NCI-H1105 (cell line): ENCODE data around the gene TEX14.
A peak's percentile ranks its signal among the peaks of the same experiment; 100 is the strongest.

ENCODE experiments used
- DNase-seq: peaks from one replicate; lab custom pipeline; 2025; lab: John Stamatoyannopoulos, UW

The TEX14 gene

DNA sequence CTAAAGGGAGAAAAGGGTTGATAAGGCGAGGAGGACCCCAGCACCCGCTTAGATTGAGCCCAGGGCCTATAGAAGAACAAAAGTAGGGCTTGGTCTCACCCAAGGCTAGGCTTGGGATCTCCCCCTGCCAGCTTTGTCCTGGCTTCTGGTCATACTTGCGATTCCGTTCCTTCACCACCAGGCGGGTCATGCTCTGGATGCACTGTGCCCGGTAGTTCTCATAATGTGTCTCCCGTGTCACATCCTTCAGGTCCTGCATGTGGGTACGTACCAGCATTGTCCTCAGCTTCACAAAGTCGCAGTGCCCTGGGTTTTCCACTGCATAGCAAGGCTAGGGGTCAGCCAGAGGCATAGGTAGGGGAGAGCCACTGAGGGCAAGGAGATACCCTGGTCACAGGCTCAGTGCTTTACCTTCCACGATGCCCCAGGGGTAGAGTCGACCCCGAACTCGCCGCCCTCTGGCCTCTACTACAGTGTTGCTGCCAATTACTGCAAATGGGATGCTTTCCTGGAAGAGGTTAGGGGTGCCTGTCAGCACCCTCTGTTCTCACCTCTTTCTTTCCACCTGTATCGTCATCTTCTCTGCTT, 170.9 kb downstream of the TEX14 start:
- no peak for DNase-seq

DNA sequence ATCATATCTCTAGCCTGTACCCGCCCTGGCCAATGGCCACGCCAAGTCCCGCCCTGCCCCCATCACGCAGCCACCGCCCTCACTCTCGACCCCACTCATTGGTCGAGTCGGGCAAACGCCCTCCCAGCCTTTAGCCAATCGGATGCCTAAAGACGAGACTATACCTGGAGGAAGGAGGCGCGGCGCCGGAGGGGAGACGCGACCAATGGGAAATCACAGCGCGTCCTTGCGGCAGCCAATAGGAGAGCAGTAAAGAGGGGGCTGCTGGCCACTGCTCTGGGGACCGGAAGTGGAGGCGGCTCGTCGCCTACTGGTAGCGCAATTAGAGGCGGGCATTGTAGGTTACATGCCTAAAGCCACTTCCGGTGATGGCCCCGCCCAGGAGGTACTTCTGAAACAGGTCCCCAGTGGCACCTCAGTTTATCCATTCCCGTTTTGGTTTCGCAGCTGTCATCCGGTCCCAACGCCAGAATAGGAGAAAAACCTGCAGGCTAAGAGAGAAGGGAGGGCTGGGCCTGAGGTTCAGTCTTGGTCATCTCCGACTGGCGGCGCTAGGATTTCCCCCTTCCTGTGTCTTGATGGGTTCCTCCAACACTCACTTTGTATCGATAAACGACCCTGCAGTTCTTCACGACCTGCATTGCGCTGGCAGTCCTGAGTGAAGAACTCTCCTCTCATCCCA, 173.8 kb downstream of the TEX14 start:
- DNase-seq = peak; percentile 99

DNA sequence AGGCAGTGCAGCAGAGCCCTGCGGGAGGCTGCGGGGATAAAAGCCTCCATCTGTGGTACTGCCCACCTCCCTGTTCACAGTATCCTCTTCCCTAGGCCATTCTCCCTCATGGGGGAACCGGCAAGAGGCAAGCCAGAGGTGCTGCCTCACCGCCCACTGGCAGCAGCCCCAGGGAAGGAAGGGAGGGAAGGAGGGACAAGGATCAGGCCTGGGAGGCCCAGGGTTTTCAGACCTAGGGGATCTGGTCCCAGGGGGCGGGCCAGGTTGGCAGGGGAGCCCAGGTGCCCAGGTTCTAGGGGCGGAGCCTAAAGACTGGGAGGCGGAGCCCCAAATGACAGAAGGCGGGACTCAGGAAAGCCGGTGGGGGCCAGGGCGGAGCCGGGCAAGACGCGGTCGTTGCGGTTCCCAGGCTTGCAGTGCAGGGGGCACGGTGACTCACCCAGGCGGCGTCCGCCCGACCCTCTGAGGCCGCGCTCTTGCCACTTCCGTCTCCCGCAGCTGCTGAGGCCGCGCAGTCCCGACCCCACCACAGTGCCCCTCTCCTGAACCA, 174.4 kb downstream of the TEX14 start:
- peak; percentile 92 for DNase-seq

DNA sequence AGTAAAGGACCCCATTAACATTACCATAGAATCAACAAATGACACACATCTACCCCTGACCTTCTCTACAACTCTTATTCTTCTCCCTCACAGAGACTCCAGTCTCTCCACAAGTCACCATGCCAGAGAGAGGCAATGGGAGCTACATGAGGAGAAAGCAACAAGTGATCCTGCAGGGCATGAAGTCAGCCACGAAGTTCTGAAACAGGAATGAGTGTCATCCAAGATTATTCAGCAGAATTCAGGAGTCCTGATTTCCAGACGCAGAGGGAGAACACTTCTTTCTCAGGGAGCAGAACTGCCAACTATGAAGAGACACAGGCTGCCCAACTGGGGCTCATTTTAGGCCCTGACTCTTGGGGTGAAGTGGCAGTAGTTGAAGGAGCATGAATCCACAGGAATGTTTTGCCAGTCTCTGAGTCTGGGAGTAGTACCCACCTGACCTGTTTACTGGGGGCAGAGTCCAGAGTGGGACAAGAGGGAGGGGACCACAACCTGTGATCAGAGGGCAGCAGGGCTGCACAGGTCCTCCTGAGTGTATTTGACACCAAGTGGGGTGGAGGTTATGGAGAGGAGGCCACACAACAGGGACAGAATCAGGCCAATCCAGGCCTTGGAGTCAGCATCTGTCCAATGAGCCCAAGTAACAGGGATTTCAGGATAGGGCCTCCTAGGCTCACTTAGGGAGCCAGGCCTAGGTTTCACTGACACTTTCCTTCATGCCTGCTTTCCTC, 175.0 kb downstream of the TEX14 start:
- no peak for DNase-seq

DNA sequence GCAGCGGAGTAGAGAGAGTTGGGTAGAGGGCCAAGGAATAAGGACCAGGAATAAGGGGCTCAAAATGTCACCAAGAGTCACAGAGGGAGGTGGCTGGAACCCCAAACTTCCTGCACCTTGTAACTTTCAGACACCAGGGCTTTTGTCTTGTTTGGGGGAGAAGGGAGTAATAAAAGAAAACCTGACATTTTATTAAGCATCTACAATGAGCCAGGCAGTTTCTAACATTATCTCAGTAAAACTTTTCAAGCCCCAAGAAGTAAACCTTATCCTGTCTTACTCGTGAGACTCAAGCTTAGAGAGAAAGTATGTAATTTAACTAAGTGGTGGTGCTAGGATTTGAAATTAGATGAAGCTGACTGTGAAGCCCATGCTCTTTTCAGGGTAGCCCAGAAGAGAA, 176.6 kb downstream of the TEX14 start:
- DNase-seq = no peak

DNA sequence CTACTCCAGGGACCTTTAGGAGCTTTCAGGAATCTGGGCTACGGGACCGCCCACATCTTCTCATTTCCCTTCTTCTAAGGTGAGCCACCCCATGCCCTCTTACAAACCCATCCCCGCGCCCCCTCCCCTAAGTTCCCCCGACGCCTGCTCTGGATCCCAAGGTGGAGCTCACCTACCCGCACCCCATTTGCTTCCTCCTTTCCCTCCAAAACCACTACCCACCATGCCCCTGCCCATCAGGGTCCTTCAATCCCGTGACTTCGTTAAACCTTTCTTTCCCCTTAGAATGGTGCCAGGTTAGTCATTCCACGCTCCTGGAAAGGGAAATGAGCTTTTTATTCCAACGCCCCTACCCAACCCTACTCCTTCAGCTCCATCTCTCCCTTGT, 177.1 kb downstream of the TEX14 start:
- DNase-seq = no peak

DNA sequence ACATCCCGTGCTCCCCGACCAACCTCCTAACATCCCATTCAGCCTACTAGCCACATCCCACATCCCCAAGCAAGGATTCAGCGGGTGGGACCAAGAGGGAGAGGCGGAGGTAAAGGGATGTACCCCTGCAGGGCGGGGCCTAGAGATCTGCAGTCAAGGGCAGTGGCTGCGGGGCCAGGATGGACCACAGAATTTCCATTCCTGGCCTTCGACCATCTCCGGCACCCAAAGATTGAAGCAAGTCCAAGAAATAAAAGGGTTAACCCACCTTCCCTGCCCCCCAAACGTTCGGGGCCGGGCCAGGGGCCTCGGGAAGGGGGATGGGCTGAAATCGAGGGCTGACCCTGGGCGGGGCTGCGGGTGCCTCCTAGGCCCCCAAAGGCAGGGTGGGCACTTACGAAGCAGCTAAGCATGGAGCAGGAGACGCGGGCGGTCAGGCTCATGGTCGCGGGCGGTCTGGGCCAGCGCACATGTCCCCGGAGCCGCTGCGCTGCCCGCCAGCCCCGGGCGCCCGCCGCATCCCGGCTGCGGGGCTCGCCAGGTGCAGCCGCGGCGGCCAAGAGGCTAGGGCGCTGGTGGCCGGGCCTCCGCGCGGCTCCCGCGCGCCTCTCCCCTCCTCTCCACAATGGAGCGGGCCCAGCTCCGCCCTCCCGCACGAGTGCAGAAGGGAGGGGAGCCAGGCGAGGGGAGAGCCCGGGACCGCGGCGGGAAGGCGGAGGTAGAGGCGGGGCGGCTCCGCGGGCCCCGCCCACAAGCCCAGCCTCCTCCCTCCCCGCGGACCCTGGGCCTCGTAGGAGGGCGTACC, 177.7 kb downstream of the TEX14 start, which contains the start of gene MTMR4:
MTMR4 (minus strand) TSS at position 674 of the 805 bp plus-strand sequence; CDS start at position 443, 231 bp downstream.
- peak; percentile 84 for DNase-seq

DNA sequence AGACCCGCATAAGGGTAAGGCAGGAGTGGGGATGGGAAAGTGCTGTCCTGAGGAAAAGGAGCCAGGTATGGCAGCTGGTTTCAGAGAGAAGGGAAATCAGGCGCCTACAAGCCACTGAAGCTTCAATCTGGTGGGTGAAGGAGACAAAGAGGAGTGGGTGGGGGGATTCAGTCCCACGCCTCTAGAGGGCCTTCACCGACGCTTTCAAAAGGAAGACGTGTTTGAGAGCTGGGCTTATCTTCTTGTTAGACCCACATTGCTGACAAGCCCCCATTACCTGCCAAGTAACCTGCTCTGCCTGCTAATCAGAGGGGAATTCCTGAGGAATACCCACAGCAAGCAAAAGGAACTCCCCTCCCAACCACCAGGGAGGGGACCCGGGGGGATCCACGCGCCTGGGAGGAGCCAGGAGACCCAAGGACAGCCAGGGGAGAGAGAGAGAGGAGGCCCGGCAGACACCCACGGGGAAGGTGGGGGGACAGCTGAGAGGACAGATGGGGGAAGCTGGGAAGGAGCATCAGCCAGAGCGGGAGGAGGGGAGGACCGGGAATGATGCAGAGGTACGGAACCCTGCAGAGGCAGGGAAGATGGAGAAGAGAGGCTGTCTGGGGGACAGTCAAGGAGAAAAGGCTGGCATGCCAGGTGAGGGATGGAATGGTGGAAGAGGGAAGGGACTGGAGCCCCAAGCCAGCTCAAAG, 178.4 kb downstream of the TEX14 start:
- no peak for DNase-seq

DNA sequence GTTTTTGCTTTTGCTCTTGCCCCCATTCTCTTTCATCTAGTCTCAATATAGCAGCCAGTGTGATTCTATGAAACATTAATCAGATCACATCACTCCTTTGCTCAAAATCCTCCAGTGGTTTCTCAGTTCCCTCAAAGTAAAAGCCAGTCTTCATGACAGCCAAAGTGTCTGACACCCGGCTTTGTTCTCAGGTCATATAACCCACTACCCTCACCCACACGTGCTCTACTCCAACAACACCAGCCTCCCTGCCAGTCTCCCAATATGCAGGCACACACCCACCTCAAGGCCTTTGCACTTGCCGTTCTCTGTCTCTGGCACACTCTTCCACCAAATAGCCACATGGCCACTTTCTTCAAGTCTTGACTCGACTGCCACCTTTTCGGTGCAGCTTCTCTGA, 181.8 kb downstream of the TEX14 start:
- DNase-seq = no peak

DNA sequence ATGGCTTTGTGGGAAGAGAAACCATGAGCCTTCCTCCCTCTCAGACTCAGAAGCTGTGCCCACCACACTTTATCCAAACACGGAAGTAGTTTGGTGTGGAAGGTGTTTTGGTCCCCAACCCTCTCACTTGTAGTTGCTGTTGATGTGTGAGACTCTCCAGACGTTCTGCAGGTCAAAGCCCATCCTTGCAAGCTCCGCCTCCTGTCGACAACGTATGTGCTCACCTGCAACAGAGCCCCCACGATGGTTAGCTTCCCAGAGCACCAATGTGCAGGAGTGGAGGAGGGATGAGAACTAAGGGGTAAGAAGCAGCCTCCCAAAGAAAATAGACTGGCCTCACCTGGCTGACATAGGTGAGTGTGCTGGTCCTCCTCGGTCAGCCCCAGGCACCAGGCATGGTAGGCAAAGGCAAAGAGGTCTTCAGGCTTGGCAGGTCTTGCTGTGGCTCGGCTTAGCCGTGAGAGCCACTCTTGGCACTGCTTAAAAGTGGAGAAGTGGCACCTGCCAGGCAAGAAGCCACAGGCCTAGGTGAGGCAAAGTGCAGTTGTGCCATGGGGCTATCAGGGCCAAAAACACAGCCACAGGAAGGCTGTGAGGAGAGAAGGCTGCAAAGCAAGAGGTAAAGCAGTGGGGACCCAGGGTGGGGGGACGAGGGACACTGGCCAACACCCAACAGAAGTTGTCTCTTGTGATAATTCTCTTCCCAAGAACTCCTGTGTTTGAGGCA, 183.3 kb downstream of the TEX14 start:
- no peak for DNase-seq

DNA sequence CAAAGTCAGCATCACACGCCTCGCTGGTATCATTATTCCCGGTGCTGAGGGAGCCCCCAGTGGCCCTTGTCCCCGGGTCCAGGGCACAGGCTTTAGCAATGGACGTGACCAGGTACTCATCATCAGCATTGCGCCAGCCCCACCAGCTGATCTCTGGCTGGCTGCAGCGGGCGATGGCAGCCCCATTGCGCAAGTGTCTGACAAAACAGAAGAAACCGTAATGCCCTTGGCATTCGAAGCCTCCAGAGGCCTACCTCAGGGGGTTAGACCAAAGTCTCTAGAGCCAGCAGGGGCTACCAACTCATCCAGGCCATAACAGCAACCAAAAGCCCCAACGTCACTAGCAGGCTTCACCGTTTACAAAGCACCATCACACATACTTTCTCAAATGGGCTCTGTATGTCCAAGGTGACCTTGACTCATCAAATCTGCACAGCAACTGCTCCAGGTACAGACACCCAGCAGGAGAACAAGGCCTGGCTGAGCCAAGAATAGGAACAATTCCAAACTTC, 184.7 kb downstream of the TEX14 start:
- no peak for DNase-seq
